WTC11 (cell line): Measurements from ENCODE around the gene USO1.

Experiments used
- ATF3 ChIP-seq: sonication (generic); formaldehyde crosslinking; conservative IDR thresholded peaks from 2 replicates; pipeline ENCODE4 v1.8.1; 2022; ENCODE audit warnings: mild to moderate bottlenecking, missing genetic modification reagents
- CREB1 ChIP-seq: sonication (generic); formaldehyde crosslinking; IDR thresholded peaks from 2 replicates; pipeline ENCODE4 v1.8.0; 2023; ENCODE audit warnings: mild to moderate bottlenecking, missing genetic modification reagents
- CTCF ChIP-seq: fragments of 200-600 bp; IDR thresholded peaks from 2 replicates; pipeline ENCODE4 v1.8.0; 2022; ENCODE audit warnings: antibody characterized with exemption
- ETV6 ChIP-seq: sonication (generic); formaldehyde crosslinking; IDR thresholded peaks from 2 replicates; pipeline ENCODE4 v1.8.1; 2022; ENCODE audit warnings: mild to moderate bottlenecking, missing genetic modification reagents
- JUN ChIP-seq: sonication (generic); formaldehyde crosslinking; IDR thresholded peaks from 2 replicates; pipeline ENCODE4 v1.8.0; 2023; ENCODE audit warnings: mild to moderate bottlenecking, missing genetic modification reagents
- KAT7 ChIP-seq: sonication (generic); formaldehyde crosslinking; IDR thresholded peaks from 2 replicates; pipeline ENCODE4 v1.8.1; 2023; ENCODE audit warnings: missing genetic modification reagents, mild to moderate bottlenecking, borderline replicate concordance
- MAX ChIP-seq: sonication (generic); formaldehyde crosslinking; IDR thresholded peaks from 2 replicates; pipeline ENCODE4 v1.8.0; 2022; ENCODE audit warnings: mild to moderate bottlenecking, missing genetic modification reagents
- NFE2L1 ChIP-seq: sonication (generic); formaldehyde crosslinking; IDR thresholded peaks from 2 replicates; pipeline ENCODE4 v1.8.1; 2023; ENCODE audit warnings: missing genetic modification reagents
- SOX15 ChIP-seq: fragments of 250-450 bp; sonication (Bioruptor Pico); IDR thresholded peaks from 2 replicates; pipeline ENCODE4 v1.9.0; 2021; ENCODE audit warnings: mild to moderate bottlenecking
- SP1 ChIP-seq: sonication (generic); formaldehyde crosslinking; conservative IDR thresholded peaks from 2 replicates; pipeline ENCODE4 v1.8.1; 2022; ENCODE audit warnings: missing genetic modification reagents
- STAT6 ChIP-seq: sonication (generic); formaldehyde crosslinking; conservative IDR thresholded peaks from 2 replicates; pipeline ENCODE4 v1.8.1; 2023; ENCODE audit warnings: mild to moderate bottlenecking, low read depth, missing genetic modification reagents, moderate library complexity
- TP53 ChIP-seq: sonication (generic); formaldehyde crosslinking; IDR thresholded peaks from 2 replicates; pipeline ENCODE4 v1.8.1; 2023; ENCODE audit warnings: mild to moderate bottlenecking, missing genetic modification reagents
- ZBTB43 ChIP-seq: sonication (generic); formaldehyde crosslinking; IDR thresholded peaks from 2 replicates; pipeline ENCODE4 v1.8.1; 2023; ENCODE audit warnings: mild to moderate bottlenecking, missing genetic modification reagents
- ZMAT4 ChIP-seq: fragments of 250-450 bp; sonication (Bioruptor Pico); IDR thresholded peaks from 2 replicates; pipeline ENCODE4 v1.9.0; 2021; ENCODE audit warnings: mild to moderate bottlenecking

GRCh38 chr4:75723163-75724065 lies 963 bp upstream of the USO1 start:
- TF ChIP-seq ZMAT4 (CRISPR knock-in tag) (no peak), ETV6 (no peak), ZBTB43 (CRISPR knock-in tag) (no peak), CTCF (no peak), NFE2L1 (CRISPR knock-in tag) (no peak), SP1 (CRISPR knock-in tag) (no peak), JUN (CRISPR knock-in tag) (no peak), ATF3 (CRISPR knock-in tag) (no peak), TP53 (CRISPR knock-in tag) (no peak), SOX15 (CRISPR knock-in tag) (no peak), MAX (CRISPR knock-in tag) (no peak), CREB1 (CRISPR knock-in tag) (no peak), STAT6 (CRISPR knock-in tag) (no peak), KAT7 (CRISPR knock-in tag) (no peak)
